GM18526 (cell line): ENCODE data around the gene PRKG1.

ENCODE experiments used
- POLR2A ChIP-seq: IDR thresholded peaks from 3 replicates; pipeline ENCODE4 v1.6.1; 2011; ENCODE audit not compliant: insufficient read length; ENCODE audit errors: extremely low read depth

PRKG1 gene

DNA sequence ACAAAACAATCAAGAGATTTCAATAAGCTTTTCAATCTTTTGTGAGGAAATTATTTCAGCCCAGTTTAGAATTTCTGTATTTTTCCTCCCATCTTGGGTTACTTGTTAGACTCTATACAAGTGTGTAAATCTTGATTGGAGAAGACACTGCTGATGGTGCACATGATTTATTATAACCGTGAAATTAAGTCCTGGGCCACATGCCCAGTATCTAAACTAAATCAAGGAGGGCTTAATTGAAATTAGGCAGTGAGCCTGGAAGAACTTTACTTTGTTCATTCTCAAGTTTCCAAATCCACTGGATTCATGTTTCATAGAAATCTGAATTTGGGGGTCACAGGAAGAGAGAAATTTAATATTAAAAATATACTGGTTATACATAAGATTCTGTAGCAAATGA is 580.6 kb downstream of the PRKG1 start:
- TF ChIP-seq POLR2A: no peak

DNA sequence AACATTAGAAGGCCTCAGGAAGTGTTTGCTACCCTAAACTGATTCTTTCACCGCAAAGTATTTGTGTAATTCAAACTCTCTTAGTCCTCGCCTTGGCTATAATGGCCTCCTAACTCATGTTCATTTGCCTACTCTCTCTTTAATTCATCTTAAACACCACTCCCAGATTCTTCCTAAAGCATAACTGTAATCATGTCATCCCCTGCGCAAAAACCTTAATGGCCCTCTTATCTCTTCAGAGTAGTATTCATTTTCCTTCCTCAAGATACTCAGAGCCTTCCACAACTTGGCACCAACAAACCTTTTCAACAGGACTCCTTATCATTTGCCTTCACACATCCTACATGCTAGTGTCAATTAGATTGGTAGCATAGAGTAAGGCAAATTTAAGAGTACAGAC is 582.2 kb downstream of the PRKG1 start:
- TF ChIP-seq POLR2A: no peak

DNA sequence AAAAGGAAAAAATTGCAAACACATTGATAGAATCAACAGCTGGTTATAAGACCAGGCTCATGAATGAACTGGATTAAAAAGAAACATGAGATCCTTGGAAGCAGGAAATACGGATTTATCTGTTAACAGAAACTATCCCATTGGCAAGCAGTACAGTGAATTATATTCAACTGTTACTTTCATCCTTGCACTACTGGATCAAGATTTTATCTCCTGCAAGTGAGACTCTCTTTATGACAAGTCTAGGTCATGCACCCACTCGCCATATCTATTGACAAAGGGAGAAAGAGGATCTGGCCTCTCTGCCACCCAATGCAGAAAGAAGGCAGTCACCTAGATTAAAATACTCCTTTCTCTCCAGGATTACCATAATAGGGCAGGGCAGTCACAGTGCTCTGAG is 583.7 kb downstream of the PRKG1 start:
- TF ChIP-seq POLR2A: no peak

DNA sequence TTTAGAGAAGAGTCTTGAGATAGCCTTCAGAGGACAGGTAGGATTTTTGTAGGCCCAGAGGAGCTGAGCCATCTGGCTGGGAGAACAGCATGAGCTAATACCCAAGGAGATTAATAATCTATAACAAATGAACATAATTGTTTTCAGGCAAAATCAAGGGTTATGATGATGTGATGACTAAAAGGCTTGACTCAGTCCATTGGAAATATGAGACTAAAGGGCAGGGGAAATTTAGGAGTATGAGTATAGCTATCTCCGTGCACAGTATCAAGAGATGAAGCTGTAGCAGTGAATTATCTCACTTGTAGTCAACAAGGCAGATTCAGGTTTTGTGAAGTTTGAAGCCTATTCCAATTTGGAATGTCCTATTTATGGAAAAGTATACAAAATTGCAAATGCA is 585.1 kb downstream of the PRKG1 start:
- no peak for TF ChIP-seq POLR2A

- TF ChIP-seq POLR2A: no peak
Observed at GRCh38 chr10:51663086-51663485, 588.8 kb downstream of the PRKG1 start.

GRCh38 chr10:51666456-51666855 is 592.2 kb downstream of the PRKG1 start:
- no peak for TF ChIP-seq POLR2A

DNA sequence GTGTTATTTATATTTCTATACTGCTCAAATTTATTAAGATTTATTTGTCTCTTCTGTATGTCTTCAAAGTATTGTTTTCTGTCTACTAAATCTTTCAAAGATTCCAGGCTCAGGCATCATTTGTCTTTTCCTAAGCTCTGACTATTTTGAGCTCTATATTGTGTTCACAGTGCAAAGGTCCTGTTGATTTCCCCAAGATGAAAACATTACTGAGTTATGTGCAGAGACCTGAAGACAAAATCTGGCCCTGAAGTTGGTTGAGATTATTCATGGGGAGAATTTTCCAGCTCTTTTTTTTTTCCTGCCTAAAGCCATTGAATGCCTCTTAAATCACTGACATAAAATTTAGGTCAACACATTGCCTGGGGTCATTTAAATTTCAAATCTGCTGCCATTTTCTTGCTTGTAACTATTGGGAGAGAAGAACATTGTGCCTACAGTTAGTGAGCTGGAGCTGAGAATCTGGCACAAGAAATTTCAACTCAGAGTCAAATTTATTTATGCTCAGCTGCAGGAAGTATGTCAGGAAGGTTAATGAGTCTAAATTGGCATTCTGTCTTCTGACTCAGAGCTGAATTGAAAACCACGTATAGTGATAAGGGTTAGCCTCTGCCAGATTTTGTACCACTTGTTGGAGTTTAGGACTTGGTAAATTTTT is 593.5 kb downstream of the PRKG1 start:
- TF ChIP-seq POLR2A: no peak

GRCh38 chr10:51668336-51668689 is 594.0 kb downstream of the PRKG1 start:
- TF ChIP-seq POLR2A: no peak

- no peak for TF ChIP-seq POLR2A
Observed at GRCh38 chr10:51669041-51669440, 594.8 kb downstream of the PRKG1 start.

DNA sequence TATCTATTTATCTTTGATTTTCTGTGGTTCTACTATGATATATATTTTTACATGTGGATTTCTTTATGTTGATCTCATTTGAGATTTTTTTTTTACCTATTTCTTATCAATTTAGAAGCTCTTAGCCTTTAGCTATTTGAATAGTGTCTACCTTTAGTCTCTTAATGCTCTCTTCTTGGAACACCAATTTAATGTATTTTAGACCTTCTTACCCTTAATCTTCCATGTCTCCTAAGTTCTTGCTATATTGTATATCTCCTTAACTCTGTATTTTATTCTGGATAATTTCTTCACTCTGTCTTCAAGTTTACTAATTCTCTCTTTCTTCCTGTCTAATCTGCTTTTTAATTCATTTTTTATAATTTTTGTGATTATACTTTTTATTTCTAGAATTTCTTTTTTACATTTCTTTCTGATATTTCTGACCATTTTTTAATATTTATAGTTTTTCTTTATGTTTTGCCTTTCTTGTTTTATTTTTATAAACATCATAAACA is 597.8 kb downstream of the PRKG1 start:
- TF ChIP-seq POLR2A: no peak

DNA sequence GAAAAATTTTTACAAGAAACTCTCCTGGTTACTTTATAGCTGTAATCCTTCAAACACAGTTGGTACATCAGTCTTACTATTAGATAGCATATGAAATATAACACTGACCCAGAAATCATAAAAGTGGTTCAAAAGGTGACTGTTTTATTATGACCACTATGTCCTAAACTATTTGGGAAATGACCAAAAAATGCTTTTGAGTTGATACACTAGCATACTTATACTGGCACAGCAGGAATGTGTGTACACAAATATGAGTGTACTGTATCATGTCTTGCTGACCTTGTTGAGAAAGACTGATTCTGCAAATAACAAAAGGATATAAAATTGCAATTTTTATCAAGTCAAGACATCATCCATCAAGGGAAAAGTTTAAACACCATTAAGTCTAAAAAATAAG is 600.8 kb downstream of the PRKG1 start:
- no peak for TF ChIP-seq POLR2A

DNA sequence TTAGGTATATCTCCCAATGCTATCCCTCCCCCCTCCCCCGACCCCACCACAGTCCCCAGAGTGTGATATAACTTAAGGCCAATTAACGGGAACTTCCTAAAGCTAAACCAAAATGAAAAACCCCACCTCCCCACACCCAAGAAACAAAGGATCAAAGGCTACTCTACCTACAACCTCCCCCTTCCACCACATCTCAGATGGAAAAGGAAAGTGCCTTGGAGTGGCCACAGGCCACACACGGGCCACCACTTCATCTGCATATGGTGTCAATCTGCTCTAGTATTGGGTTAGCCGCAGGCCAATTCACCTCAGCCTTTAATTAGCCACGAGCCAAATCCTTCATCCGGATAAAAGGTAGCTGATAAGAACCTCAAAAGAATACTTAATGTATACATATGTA is 605.6 kb downstream of the PRKG1 start:
- no peak for TF ChIP-seq POLR2A

GRCh38 chr10:51683031-51683691 is 608.9 kb downstream of the PRKG1 start:
- TF ChIP-seq POLR2A: no peak

- no peak for TF ChIP-seq POLR2A
Observed at GRCh38 chr10:51685768-51686167, 611.5 kb downstream of the PRKG1 start.

DNA sequence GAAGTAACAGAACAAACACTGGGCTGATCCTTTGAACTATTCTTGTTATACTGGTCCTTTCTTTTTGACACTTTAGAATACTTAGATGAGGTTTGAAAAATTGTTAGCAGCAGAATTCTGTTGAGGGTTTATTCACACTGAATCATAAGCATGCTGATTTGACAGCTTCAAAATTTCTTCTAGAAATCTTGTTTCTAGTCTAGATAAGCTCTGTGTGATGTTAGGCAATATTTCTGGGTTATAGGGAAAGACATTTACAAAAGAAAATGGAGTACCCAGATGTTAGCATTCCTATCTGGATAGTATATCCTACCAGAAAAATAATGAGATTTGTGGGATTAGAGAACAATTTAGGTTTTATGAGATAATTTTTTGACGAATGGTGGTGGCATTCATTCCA is 613.0 kb downstream of the PRKG1 start:
- TF ChIP-seq POLR2A: no peak

- TF ChIP-seq POLR2A: no peak
Observed at GRCh38 chr10:51689536-51689935, 615.2 kb downstream of the PRKG1 start.

DNA sequence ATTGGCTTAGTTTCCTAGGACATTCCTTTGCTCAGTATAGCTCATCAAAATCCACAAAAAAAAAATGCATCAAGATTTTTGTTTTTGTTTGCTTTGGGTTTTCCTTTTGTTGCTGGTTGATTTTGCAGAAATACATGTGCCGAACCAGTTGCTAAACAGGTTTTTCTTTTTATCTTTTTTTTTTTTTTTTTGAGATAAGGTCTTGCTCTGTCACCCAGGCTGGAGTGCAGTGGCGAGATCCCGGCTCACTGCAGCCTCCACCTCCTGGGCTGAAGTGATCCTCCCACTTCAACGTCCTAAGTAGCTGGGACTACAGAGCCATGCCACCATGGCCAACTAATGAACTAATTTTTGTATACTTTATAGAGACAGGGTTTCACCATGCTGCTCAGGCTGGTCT is 616.8 kb downstream of the PRKG1 start:
- no peak for TF ChIP-seq POLR2A
